ENCODE data around the gene FRAS1.

DNA sequence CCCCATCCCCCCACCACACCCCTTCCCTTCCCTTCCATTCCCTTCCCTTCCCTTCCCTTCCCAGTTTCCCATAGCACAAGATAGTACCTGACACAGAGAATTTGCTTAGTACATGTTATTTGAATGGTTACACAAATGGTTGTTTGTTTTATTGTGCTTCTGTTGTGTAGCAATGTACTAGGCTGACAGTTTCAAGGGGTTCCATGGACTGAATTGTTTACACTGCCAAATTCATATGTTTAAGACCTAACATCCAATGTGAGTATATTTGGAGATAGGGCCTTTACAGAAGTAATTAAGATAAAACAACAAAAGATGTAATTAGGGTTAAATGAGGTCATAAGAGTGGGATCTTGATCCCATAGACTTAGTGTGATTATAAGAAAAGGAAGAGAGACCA is 133.5 kb downstream of the FRAS1 start:
- TF ChIP-seq, protein P1, sequence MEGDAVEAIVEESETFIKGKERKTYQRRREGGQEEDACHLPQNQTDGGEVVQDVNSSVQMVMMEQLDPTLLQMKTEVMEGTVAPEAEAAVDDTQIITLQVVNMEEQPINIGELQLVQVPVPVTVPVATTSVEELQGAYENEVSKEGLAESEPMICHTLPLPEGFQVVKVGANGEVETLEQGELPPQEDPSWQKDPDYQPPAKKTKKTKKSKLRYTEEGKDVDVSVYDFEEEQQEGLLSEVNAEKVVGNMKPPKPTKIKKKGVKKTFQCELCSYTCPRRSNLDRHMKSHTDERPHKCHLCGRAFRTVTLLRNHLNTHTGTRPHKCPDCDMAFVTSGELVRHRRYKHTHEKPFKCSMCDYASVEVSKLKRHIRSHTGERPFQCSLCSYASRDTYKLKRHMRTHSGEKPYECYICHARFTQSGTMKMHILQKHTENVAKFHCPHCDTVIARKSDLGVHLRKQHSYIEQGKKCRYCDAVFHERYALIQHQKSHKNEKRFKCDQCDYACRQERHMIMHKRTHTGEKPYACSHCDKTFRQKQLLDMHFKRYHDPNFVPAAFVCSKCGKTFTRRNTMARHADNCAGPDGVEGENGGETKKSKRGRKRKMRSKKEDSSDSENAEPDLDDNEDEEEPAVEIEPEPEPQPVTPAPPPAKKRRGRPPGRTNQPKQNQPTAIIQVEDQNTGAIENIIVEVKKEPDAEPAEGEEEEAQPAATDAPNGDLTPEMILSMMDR (IDR thresholded peaks at IDR 0.05) = no peak
- TF ChIP-seq POLR2A (IDR thresholded peaks at IDR 0.05) = no peak

All from right lobe of liver (tissue), 4 donors.